Loucy (cell line): ENCODE data around the gene CHAC2.

Source experiments
- H2AFZ ChIP-seq: fragments of 200-600 bp; sonication (generic); 2 replicates; pipeline ENCODE4 v1.6.0; 2016; ENCODE audit warnings: antibody characterized with exemption, mild to moderate bottlenecking, low read length, moderate library complexity
- H3F3A ChIP-seq: fragments of 200-600 bp; 2 replicates; pipeline ENCODE4 v1.6.0; 2016; ENCODE audit warnings: antibody characterized with exemption, low read depth, mild to moderate bottlenecking
- H3K27me3 ChIP-seq: fragments of 200-600 bp; sonication (generic); 2 replicates; pipeline ENCODE4 v1.6.1; 2014; ENCODE audit warnings: low read length, mild to moderate bottlenecking; ENCODE audit not compliant: insufficient read depth, poor library complexity, severe bottlenecking
- H3K36me3 ChIP-seq: fragments of 200-600 bp; sonication (generic); 2 replicates; pipeline ENCODE4 v1.6.1; 2016; ENCODE audit warnings: low read length; ENCODE audit not compliant: insufficient read depth
- H3K4me1 ChIP-seq: fragments of 200-600 bp; sonication (generic); 2 replicates; pipeline ENCODE4 v1.5.1; 2014; ENCODE audit warnings: low read length, mild to moderate bottlenecking; ENCODE audit not compliant: insufficient read depth, poor library complexity, severe bottlenecking
- H3K4me2 ChIP-seq: fragments of 200-600 bp; sonication (generic); 2 replicates; pipeline ENCODE4 v1.6.0; 2014; ENCODE audit warnings: antibody characterized with exemption, low read length, low read depth, mild to moderate bottlenecking; ENCODE audit not compliant: poor library complexity, severe bottlenecking
- H3K4me3 ChIP-seq: fragments of 200-600 bp; sonication (generic); 2 replicates; pipeline ENCODE4 v1.5.1; 2014; ENCODE audit warnings: low read length, mild to moderate bottlenecking, mixed read lengths; ENCODE audit not compliant: poor library complexity, severe bottlenecking
- H3K79me2 ChIP-seq: fragments of 200-600 bp; sonication (generic); 2 replicates; pipeline ENCODE4 v1.6.1; 2014; ENCODE audit warnings: low read length; ENCODE audit not compliant: insufficient read depth
- H3K9ac ChIP-seq: fragments of 200-600 bp; sonication (generic); 2 replicates; pipeline ENCODE4 v1.6.0; 2014; ENCODE audit warnings: mild to moderate bottlenecking, low read depth, low read length, moderate library complexity; ENCODE audit not compliant: poor library complexity, severe bottlenecking
- H3K9me2 ChIP-seq: fragments of 200-600 bp; sonication (generic); replicated peaks from 2 replicates; pipeline ENCODE4 v1.6.1; 2016; ENCODE audit warnings: low read depth, low read length, mixed read lengths
- H3K9me3 ChIP-seq: fragments of 200-600 bp; sonication (generic); 2 replicates; pipeline ENCODE4 v1.6.1; 2014; ENCODE audit warnings: mild to moderate bottlenecking, antibody characterized with exemption, low read length, low read depth; ENCODE audit not compliant: insufficient read depth
- H4K20me1 ChIP-seq: fragments of 200-600 bp; sonication (generic); 2 replicates; pipeline ENCODE4 v1.6.0; 2014; ENCODE audit warnings: antibody characterized with exemption, low read length, mild to moderate bottlenecking; ENCODE audit not compliant: insufficient read depth, poor library complexity, severe bottlenecking
- EZH2phosphoT487 ChIP-seq: fragments of 200-600 bp; IDR thresholded peaks from 2 replicates; pipeline ENCODE4 v1.6.1; 2018; ENCODE audit warnings: antibody characterized with exemption, mild to moderate bottlenecking, moderate library complexity, borderline replicate concordance
- TF ChIP-seq, protein P1 (sequence below): fragments of 200-600 bp; sonication (generic); conservative IDR thresholded peaks from 2 replicates; pipeline ENCODE4 v1.5.1; 2014; ENCODE audit warnings: mild to moderate bottlenecking, antibody characterized with exemption, low read length

The CHAC2 gene

GRCh38 chr2:53744395-53745065 is 23.1 kb upstream of the CHAC2 start:
- H3K9me3 ChIP-seq: no peaks in the 10 kb centered on the region
- no peaks in the 10 kb centered on the region for H4K20me1 ChIP-seq
- H3K9me2 ChIP-seq: no peaks in the 10 kb centered on the region
- H3K79me2 ChIP-seq: peaks cover 6% of the 10 kb centered on the region
- H3K9ac ChIP-seq: no peak overlapping the region
- no peaks in the 10 kb centered on the region for H3K27me3 ChIP-seq
- H3F3A ChIP-seq: no peaks in the 10 kb centered on the region
- H3K4me1 ChIP-seq: peaks cover 5% of the 10 kb centered on the region
- H3K4me3 ChIP-seq: no peak overlapping the region
- TF ChIP-seq EZH2phosphoT487: no peak
- TF ChIP-seq, protein P1, sequence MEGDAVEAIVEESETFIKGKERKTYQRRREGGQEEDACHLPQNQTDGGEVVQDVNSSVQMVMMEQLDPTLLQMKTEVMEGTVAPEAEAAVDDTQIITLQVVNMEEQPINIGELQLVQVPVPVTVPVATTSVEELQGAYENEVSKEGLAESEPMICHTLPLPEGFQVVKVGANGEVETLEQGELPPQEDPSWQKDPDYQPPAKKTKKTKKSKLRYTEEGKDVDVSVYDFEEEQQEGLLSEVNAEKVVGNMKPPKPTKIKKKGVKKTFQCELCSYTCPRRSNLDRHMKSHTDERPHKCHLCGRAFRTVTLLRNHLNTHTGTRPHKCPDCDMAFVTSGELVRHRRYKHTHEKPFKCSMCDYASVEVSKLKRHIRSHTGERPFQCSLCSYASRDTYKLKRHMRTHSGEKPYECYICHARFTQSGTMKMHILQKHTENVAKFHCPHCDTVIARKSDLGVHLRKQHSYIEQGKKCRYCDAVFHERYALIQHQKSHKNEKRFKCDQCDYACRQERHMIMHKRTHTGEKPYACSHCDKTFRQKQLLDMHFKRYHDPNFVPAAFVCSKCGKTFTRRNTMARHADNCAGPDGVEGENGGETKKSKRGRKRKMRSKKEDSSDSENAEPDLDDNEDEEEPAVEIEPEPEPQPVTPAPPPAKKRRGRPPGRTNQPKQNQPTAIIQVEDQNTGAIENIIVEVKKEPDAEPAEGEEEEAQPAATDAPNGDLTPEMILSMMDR: no peak
- H3K36me3 ChIP-seq: peaks cover 38% of the 10 kb centered on the region
- no peak overlapping the region for H3K4me2 ChIP-seq
- H2AFZ ChIP-seq: no peak overlapping the region

- H3K9ac ChIP-seq: no peak overlapping the region
- no peaks in the 10 kb centered on the region for H4K20me1 ChIP-seq
- no peak overlapping the region for H3K4me3 ChIP-seq
- H3K4me2 ChIP-seq: no peak overlapping the region
- H3K9me2 ChIP-seq: no peaks in the 10 kb centered on the region
- no peaks in the 10 kb centered on the region for H3K27me3 ChIP-seq
- H2AFZ ChIP-seq: no peak overlapping the region
- peaks cover 41% of the 10 kb centered on the region for H3K36me3 ChIP-seq
- H3K79me2 ChIP-seq: no peaks in the 10 kb centered on the region
- no peaks in the 10 kb centered on the region for H3K4me1 ChIP-seq
- no peaks in the 10 kb centered on the region for H3K9me3 ChIP-seq
- TF ChIP-seq, protein P1: no peak
- TF ChIP-seq EZH2phosphoT487: no peak
- H3F3A ChIP-seq: no peaks in the 10 kb centered on the region
These were observed 17.4 kb upstream of the CHAC2 start for GRCh38 chr2:53750041-53750768.

DNA sequence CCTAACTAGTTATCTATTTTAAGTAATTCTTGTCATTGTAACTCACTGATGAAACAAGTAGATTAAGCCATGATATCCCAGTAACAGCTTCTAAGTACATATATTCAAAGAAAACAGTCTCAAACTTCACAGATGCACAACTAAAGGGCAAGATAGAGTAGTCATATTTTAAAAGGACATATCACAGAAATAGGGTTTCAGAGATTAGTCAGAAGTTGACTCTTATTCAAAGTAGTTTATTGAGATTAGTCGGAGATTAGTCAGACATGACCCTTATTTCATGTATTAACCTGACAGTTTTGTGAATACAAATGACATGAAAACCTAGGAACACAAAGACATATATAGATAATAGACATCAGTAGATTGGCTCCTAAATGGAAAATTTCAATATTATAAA is 15.9 kb upstream of the CHAC2 start:
- H3K79me2 ChIP-seq: no peaks in the 10 kb centered on the region
- no peaks in the 10 kb centered on the region for H4K20me1 ChIP-seq
- H3K9me2 ChIP-seq: no peaks in the 10 kb centered on the region
- no peak overlapping the region for H3K4me2 ChIP-seq
- H3F3A ChIP-seq: no peaks in the 10 kb centered on the region
- H3K27me3 ChIP-seq: no peaks in the 10 kb centered on the region
- H3K9me3 ChIP-seq: no peaks in the 10 kb centered on the region
- H3K9ac ChIP-seq: no peak overlapping the region
- no peak for TF ChIP-seq EZH2phosphoT487
- H3K4me1 ChIP-seq: no peaks in the 10 kb centered on the region
- H3K4me3 ChIP-seq: no peak overlapping the region
- no peak overlapping the region for H2AFZ ChIP-seq
- H3K36me3 ChIP-seq: peaks cover 41% of the 10 kb centered on the region
